ENCODE measurements around the gene EZR.

EZR gene

GRCh38 chr6:158789115-158789917 lies 29.9 kb downstream of the EZR start:
- no peak overlapping the region for H3K4me2 ChIP-seq (ENCODE audit: insufficient read depth, low read length)
- TF ChIP-seq CTCF (IDR thresholded peaks at IDR 0.05; ENCODE audit: borderline replicate concordance, extremely low read depth, low read length, poor library complexity, severe bottlenecking) = no peak
- TF ChIP-seq EZH2 (IDR thresholded peaks at IDR 0.05; ENCODE audit: borderline replicate concordance, low read depth, low read length, severe bottlenecking) = no peak
- peaks cover 71% of the 10 kb centered on the region for H4K20me1 ChIP-seq (ENCODE audit: insufficient read depth, low read length)
- H3K4me1 ChIP-seq (ENCODE audit: insufficient read depth, low read length) = peaks cover 10% of the 10 kb centered on the region
- no peaks in the 10 kb centered on the region for H3K27me3 ChIP-seq (ENCODE audit: insufficient read depth, low read length, poor library complexity)
- ATAC-seq (ENCODE audit: insufficient read depth, low read depth) (peak; percentile 97), DNase-seq (peak; percentile 60)
- no peak overlapping the region for H3K4me3 ChIP-seq (ENCODE audit: low read depth in 1 of 2, low read length in 2 of 2)
- peak overlapping the region; percentile 27; the same call in 1 of the 2 replicates for H3K27ac ChIP-seq (ENCODE audit: low read length)
- peaks cover 58% of the 10 kb centered on the region for H3K36me3 ChIP-seq (ENCODE audit: insufficient read depth, low read length)
- no peak overlapping the region for H2AFZ ChIP-seq (ENCODE audit: low read depth, low read length)
- H3K9me3 ChIP-seq (ENCODE audit: insufficient read depth, low read length, severe bottlenecking) = no peaks in the 10 kb centered on the region
- peaks cover 65% of the 10 kb centered on the region for H3K79me2 ChIP-seq (ENCODE audit: insufficient read depth, low read length)
- no peak overlapping the region for H3K9ac ChIP-seq (ENCODE audit: low read depth, low read length)

- Histone ChIP-seq H3K4me2 (ENCODE audit: insufficient read depth, low read length) (no peak overlapping the region), H3K4me3 (ENCODE audit: low read depth in 1 of 2, low read length in 2 of 2) (no peak overlapping the region), H2AFZ (ENCODE audit: low read depth, low read length) (no peak overlapping the region), H3K9me3 (ENCODE audit: insufficient read depth, low read length, severe bottlenecking) (no peaks in the 10 kb centered on the region), H4K20me1 (ENCODE audit: insufficient read depth, low read length) (peaks cover 59% of the 10 kb centered on the region), H3K36me3 (ENCODE audit: insufficient read depth, low read length) (peaks cover 78% of the 10 kb centered on the region), H3K79me2 (ENCODE audit: insufficient read depth, low read length) (peaks cover 46% of the 10 kb centered on the region), H3K9ac (ENCODE audit: low read depth, low read length) (no peak overlapping the region), H3K4me1 (ENCODE audit: insufficient read depth, low read length) (peaks cover 10% of the 10 kb centered on the region), H3K27me3 (ENCODE audit: insufficient read depth, low read length, poor library complexity) (no peaks in the 10 kb centered on the region), H3K27ac (ENCODE audit: low read length) (no peak overlapping the region)
- DNase-seq (no peak), ATAC-seq (ENCODE audit: insufficient read depth, low read depth) (no peak)
- TF ChIP-seq CTCF (IDR thresholded peaks at IDR 0.05; ENCODE audit: borderline replicate concordance, extremely low read depth, low read length, poor library complexity, severe bottlenecking) = no peak
- no peak for TF ChIP-seq EZH2 (IDR thresholded peaks at IDR 0.05; ENCODE audit: borderline replicate concordance, low read depth, low read length, severe bottlenecking)
These were observed 31.8 kb downstream of the EZR start for GRCh38 chr6:158787395-158787794.

- peaks cover 84% of the 10 kb centered on the region for H3K36me3 ChIP-seq (ENCODE audit: insufficient read depth, low read length)
- H3K9me3 ChIP-seq (ENCODE audit: insufficient read depth, low read length, severe bottlenecking) = no peaks in the 10 kb centered on the region
- ATAC-seq (ENCODE audit: insufficient read depth, low read depth) (no peak), DNase-seq (no peak)
- peaks cover 40% of the 10 kb centered on the region for H3K79me2 ChIP-seq (ENCODE audit: insufficient read depth, low read length)
- H3K4me1 ChIP-seq (ENCODE audit: insufficient read depth, low read length) = peaks cover 10% of the 10 kb centered on the region
- H3K9ac ChIP-seq (ENCODE audit: low read depth, low read length) = no peak overlapping the region
- peaks cover 56% of the 10 kb centered on the region for H4K20me1 ChIP-seq (ENCODE audit: insufficient read depth, low read length)
- no peak for TF ChIP-seq EZH2 (IDR thresholded peaks at IDR 0.05; ENCODE audit: borderline replicate concordance, low read depth, low read length, severe bottlenecking)
- TF ChIP-seq CTCF (IDR thresholded peaks at IDR 0.05; ENCODE audit: borderline replicate concordance, extremely low read depth, low read length, poor library complexity, severe bottlenecking) = no peak
- no peak overlapping the region for H3K27ac ChIP-seq (ENCODE audit: low read length)
- H3K4me2 ChIP-seq (ENCODE audit: insufficient read depth, low read length) = no peak overlapping the region
- H3K27me3 ChIP-seq (ENCODE audit: insufficient read depth, low read length, poor library complexity) = no peaks in the 10 kb centered on the region
- no peak overlapping the region for H3K4me3 ChIP-seq (ENCODE audit: low read depth in 1 of 2, low read length in 2 of 2)
- H2AFZ ChIP-seq (ENCODE audit: low read depth, low read length) = no peak overlapping the region
These were observed 32.4 kb downstream of the EZR start for GRCh38 chr6:158786645-158787304.
